C4-2B (cell line): ENCODE results near the gene RUSF1.

Experiments
- H3K27ac ChIP-seq: fragments of 450-650 bp; 2 replicates; pipeline ENCODE4 v1.5.1; 2017
- CTCF ChIP-seq: fragments of 450-650 bp; conservative IDR thresholded peaks from 2 replicates; pipeline ENCODE4 v1.5.1; 2017; ENCODE audit warnings: mild to moderate bottlenecking
- ZFX ChIP-seq: fragments of 450-650 bp; IDR thresholded peaks from 2 replicates; pipeline ENCODE4 v1.6.1; 2017

The RUSF1 gene

GRCh38 chr16:31458073-31458843 is 49.9 kb downstream of the RUSF1 start:
- no peak for TF ChIP-seq CTCF
- H3K27ac ChIP-seq = peak overlapping the region; percentile 97

GRCh38 chr16:31456988-31457360 is 51.2 kb downstream of the RUSF1 start:
- TF ChIP-seq ZFX (no peak), CTCF (no peak)
- no peak overlapping the region; the same call in 1 of the 2 replicates for H3K27ac ChIP-seq

GRCh38 chr16:31455601-31456314 is 52.4 kb downstream of the RUSF1 start:
- no peak overlapping the region for H3K27ac ChIP-seq
- peak; percentile 34 for TF ChIP-seq CTCF
- no peak for TF ChIP-seq ZFX

- peak overlapping the region; percentile 54 for H3K27ac ChIP-seq
- TF ChIP-seq CTCF (no peak), ZFX (no peak)
These were observed 54.7 kb downstream of the RUSF1 start for GRCh38 chr16:31453255-31454204.

GRCh38 chr16:31452631-31453106 is 55.5 kb downstream of the RUSF1 start:
- TF ChIP-seq ZFX (no peak), CTCF (no peak)
- H3K27ac ChIP-seq = peak overlapping the region; percentile 54

GRCh38 chr16:31451681-31452351 is 56.4 kb downstream of the RUSF1 start:
- TF ChIP-seq ZFX (no peak), CTCF (peak; percentile 85)
- peak overlapping the region; percentile 54 for H3K27ac ChIP-seq
